HG03025 (cell line): ENCODE results near the gene STEAP3.

Source experiments
- ATAC-seq: cut with Tn5 transposase; IDR thresholded peaks from one replicate; pipeline ENCODE4 v1.9.1; 2021; ENCODE audit warnings: mild to moderate bottlenecking, moderate library complexity; ENCODE audit not compliant: unreplicated experiment, low FRiP score

Gene STEAP3

GRCh38 chr2:119245076-119245840, 21.6 kb downstream of the STEAP3 start:
- ATAC-seq: no peak

- no peak for ATAC-seq
These were observed 22.2 kb downstream of the STEAP3 start for GRCh38 chr2:119245841-119246230.

- no peak for ATAC-seq
These were observed 23.5 kb downstream of the STEAP3 start for GRCh38 chr2:119246884-119247843.

- ATAC-seq: no peak
These were observed 24.2 kb downstream of the STEAP3 start for GRCh38 chr2:119247844-119248271.

GRCh38 chr2:119248311-119248710, 24.7 kb downstream of the STEAP3 start:
- no peak for ATAC-seq

GRCh38 chr2:119248751-119249150, 25.1 kb downstream of the STEAP3 start:
- ATAC-seq: no peak

- ATAC-seq: no peak
These were observed 25.7 kb downstream of the STEAP3 start for GRCh38 chr2:119249311-119249710.

GRCh38 chr2:119249855-119250717, 26.5 kb downstream of the STEAP3 start:
- no peak for ATAC-seq

GRCh38 chr2:119250718-119251290, 27.2 kb downstream of the STEAP3 start:
- no peak for ATAC-seq

- ATAC-seq: no peak
These were observed 28.0 kb downstream of the STEAP3 start for GRCh38 chr2:119251652-119252051.

GRCh38 chr2:119252186-119253113, 28.8 kb downstream of the STEAP3 start:
- no peak for ATAC-seq

GRCh38 chr2:119253114-119253702, 29.6 kb downstream of the STEAP3 start:
- no peak for ATAC-seq

GRCh38 chr2:119253760-119254600, 30.3 kb downstream of the STEAP3 start:
- ATAC-seq: no peak

- no peak for ATAC-seq
These were observed 31.0 kb downstream of the STEAP3 start for GRCh38 chr2:119254601-119255080.

- no peak for ATAC-seq
These were observed 32.3 kb downstream of the STEAP3 start for GRCh38 chr2:119255760-119256581.

GRCh38 chr2:119256582-119256921, 32.9 kb downstream of the STEAP3 start:
- no peak for ATAC-seq

- no peak for ATAC-seq
These were observed 33.6 kb downstream of the STEAP3 start for GRCh38 chr2:119257198-119257597.
